H9 (cell line): ENCODE results near the gene RHBDD1. TPM values are rescaled to one million over a fixed set of nuclear protein-coding genes. Genes with fewer than 3 reads are reported as not detected.

Experiments
- DNase-seq: peaks from one replicate; pipeline ENCODE4 v3.0.0-alpha.2; 2017
- H2AFZ ChIP-seq: one replicate; pipeline ENCODE4 v1.6.1; 2013; ENCODE audit warnings: mild to moderate bottlenecking, low read length, control low read depth, moderate library complexity
- H2AK5ac ChIP-seq: 2 replicates; pipeline ENCODE4 v1.6.1; 2013; ENCODE audit warnings: low read length, control low read depth, mixed read lengths; ENCODE audit not compliant: insufficient read length
- H2BK120ac ChIP-seq: one replicate; pipeline ENCODE4 v1.6.1; 2013; ENCODE audit warnings: low read depth, mild to moderate bottlenecking, low read length, control low read depth, inconsistent platforms; ENCODE audit not compliant: poor library complexity, severe bottlenecking
- H2BK12ac ChIP-seq: 2 replicates; pipeline ENCODE4 v1.6.1; 2013; ENCODE audit warnings: low read length, control low read depth, mixed read lengths, low read depth; ENCODE audit not compliant: insufficient read length
- H2BK15ac ChIP-seq: 2 replicates; pipeline ENCODE4 v1.6.1; 2013; ENCODE audit warnings: low read depth, low read length, control low read depth
- H2BK20ac ChIP-seq: one replicate; pipeline ENCODE4 v1.6.1; 2013; ENCODE audit warnings: low read depth, mild to moderate bottlenecking, low read length, control low read depth, inconsistent platforms; ENCODE audit not compliant: poor library complexity, severe bottlenecking
- H2BK5ac ChIP-seq: 2 replicates; pipeline ENCODE4 v1.6.1; 2013; ENCODE audit warnings: low read length, control low read depth, mixed read lengths; ENCODE audit not compliant: insufficient read length
- H3K14ac ChIP-seq: 2 replicates; pipeline ENCODE4 v1.6.1; 2013; ENCODE audit warnings: low read length, control low read depth; ENCODE audit not compliant: insufficient read depth
- H3K18ac ChIP-seq: 2 replicates; pipeline ENCODE4 v1.6.1; 2013; ENCODE audit warnings: low read depth, mild to moderate bottlenecking, mixed read lengths, low read length, control low read depth; ENCODE audit not compliant: insufficient read length
- H3K23ac ChIP-seq: 2 replicates; pipeline ENCODE4 v1.6.1; 2013; ENCODE audit warnings: low read length, control low read depth, mixed read lengths, low read depth; ENCODE audit not compliant: insufficient read length
- H3K23me2 ChIP-seq: 2 replicates; pipeline ENCODE4 v1.6.1; 2013; ENCODE audit warnings: low read depth, mild to moderate bottlenecking, mixed read lengths, low read length, control low read depth; ENCODE audit not compliant: insufficient read length, poor library complexity, severe bottlenecking
- H3K27ac ChIP-seq: 2 replicates; pipeline ENCODE4 v1.5.1; 2013; ENCODE audit warnings: low read length, control low read depth, mixed read lengths, low read depth; ENCODE audit not compliant: insufficient read length
- H3K27me3 ChIP-seq: 2 replicates; pipeline ENCODE4 v1.6.1; 2013; ENCODE audit warnings: low read length, control low read depth, inconsistent platforms; ENCODE audit not compliant: insufficient read depth
- H3K4ac ChIP-seq: 2 replicates; pipeline ENCODE4 v1.6.1; 2013; ENCODE audit warnings: low read depth, mild to moderate bottlenecking, control low read depth, inconsistent platforms, low read length, moderate library complexity
- H3K4me1 ChIP-seq: 2 replicates; pipeline ENCODE4 v1.6.1; 2013; ENCODE audit warnings: low read length, control low read depth, inconsistent platforms; ENCODE audit not compliant: insufficient read depth
- H3K4me2 ChIP-seq: 2 replicates; pipeline ENCODE4 v1.6.1; 2013; ENCODE audit warnings: low read length, control low read depth, mixed read lengths; ENCODE audit not compliant: insufficient read length, insufficient read depth
- H3K56ac ChIP-seq: 2 replicates; pipeline ENCODE4 v1.6.1; 2013; ENCODE audit warnings: low read depth, mild to moderate bottlenecking, mixed read lengths, low read length, control low read depth; ENCODE audit not compliant: insufficient read length
- H3K79me1 ChIP-seq: 2 replicates; pipeline ENCODE4 v1.6.1; 2013; ENCODE audit warnings: low read depth, mild to moderate bottlenecking, moderate library complexity, low read length, control low read depth, inconsistent platforms; ENCODE audit not compliant: insufficient read depth, poor library complexity, severe bottlenecking
- H3K79me2 ChIP-seq: 2 replicates; pipeline ENCODE4 v1.6.1; 2013; ENCODE audit warnings: low read length, control low read depth, inconsistent platforms; ENCODE audit not compliant: insufficient read depth
- H3K9ac ChIP-seq: 2 replicates; pipeline ENCODE4 v1.6.1; 2013; ENCODE audit warnings: low read length, control low read depth, mixed read lengths; ENCODE audit not compliant: insufficient read length; ENCODE audit errors: extremely low read depth
- H3K9me3 ChIP-seq: one replicate; pipeline ENCODE4 v1.6.1; 2013; ENCODE audit warnings: low read depth, low read length, inconsistent platforms; ENCODE audit not compliant: control insufficient read depth
- H3T11ph ChIP-seq: one replicate; pipeline ENCODE4 v1.6.1; 2013; ENCODE audit warnings: mild to moderate bottlenecking, low read length, control low read depth, inconsistent platforms
- H4K20me1 ChIP-seq: one replicate; pipeline ENCODE4 v1.6.1; 2013; ENCODE audit not compliant: control insufficient read depth, insufficient read length, insufficient read depth
- H4K5ac ChIP-seq: 2 replicates; pipeline ENCODE4 v1.6.1; 2013; ENCODE audit warnings: low read depth, mild to moderate bottlenecking, mixed read lengths, low read length, control low read depth; ENCODE audit not compliant: insufficient read length
- H4K8ac ChIP-seq: replicated peaks from 2 replicates; pipeline ENCODE4 v1.6.1; 2013; ENCODE audit warnings: low read length, control low read depth, mixed read lengths, low read depth; ENCODE audit not compliant: insufficient read length
- H4K91ac ChIP-seq: 2 replicates; pipeline ENCODE4 v1.6.1; 2013; ENCODE audit warnings: low read depth, mild to moderate bottlenecking, moderate library complexity, mixed read lengths, low read length, control low read depth; ENCODE audit not compliant: insufficient read length
- H3K27ac Mint-ChIP-seq, 3 experiments: 2 replicates in 2 of 3; 3 replicates in 1 of 3; pipeline ENCODE4 v1.8.0; 2020 to 2021; ENCODE audit warnings: mixed read lengths in 3 of 3, mild to moderate bottlenecking in 1 of 3, moderate library complexity in 1 of 3
- H3K27me3 Mint-ChIP-seq: 2 replicates; pipeline ENCODE4 v1.8.0; 2021; ENCODE audit warnings: low read depth, mild to moderate bottlenecking, moderate library complexity, mixed read lengths
- H3K36me3 Mint-ChIP-seq, 3 experiments: 2 replicates in 2 of 3; 3 replicates in 1 of 3; pipeline ENCODE4 v1.8.0; 2020 to 2021; ENCODE audit warnings: low read depth in 3 of 3, mixed read lengths in 3 of 3; ENCODE audit not compliant: insufficient read depth in 1 of 3
- H3K4me1 Mint-ChIP-seq, 2 experiments: 2 replicates each; pipeline ENCODE4 v1.8.0; 2020; ENCODE audit warnings: mixed read lengths in 2 of 2
- H3K4me3 Mint-ChIP-seq, 2 experiments: 2 replicates in 1 of 2; 3 replicates in 1 of 2; pipeline ENCODE4 v1.8.0; 2020 to 2021; ENCODE audit warnings: mild to moderate bottlenecking in 2 of 2, mixed read lengths in 2 of 2, moderate library complexity in 1 of 2
- H3K9me3 Mint-ChIP-seq, 2 experiments: 2 replicates in 1 of 2; 3 replicates in 1 of 2; pipeline ENCODE4 v1.8.0; 2020; ENCODE audit warnings: mild to moderate bottlenecking in 2 of 2, mixed read lengths in 2 of 2, moderate library complexity in 1 of 2
- WGBS: extraction: QIAGEN DNeasy Blood & Tissue Kit; methylation state at CpG from one replicate; pipeline ENCODE4 v1.1.7; 2013; ENCODE audit warnings: missing lambda C conversion rate, low lambda C conversion rate, mixed read lengths; ENCODE audit not compliant: insufficient read length; ENCODE audit errors: extremely low coverage; 5-methylcytosine and 5-hydroxymethylcytosine counted together
- total RNA-seq: library from RNA; stranded (reverse); gene quantifications from 2 replicates; pipeline ENCODE4 v1.2.1, GENCODE V29; 2021
- TF ChIP-seq, protein P1 (sequence below): fragments of 200-600 bp; sonication (generic); conservative IDR thresholded peaks from 3 replicates; pipeline ENCODE4 v1.8.0; 2021; ENCODE audit warnings: antibody characterized with exemption, mild to moderate bottlenecking

RHBDD1 gene
- total RNA-seq, 1 experiment from 2014 or later: 24.9 TPM

DNA sequence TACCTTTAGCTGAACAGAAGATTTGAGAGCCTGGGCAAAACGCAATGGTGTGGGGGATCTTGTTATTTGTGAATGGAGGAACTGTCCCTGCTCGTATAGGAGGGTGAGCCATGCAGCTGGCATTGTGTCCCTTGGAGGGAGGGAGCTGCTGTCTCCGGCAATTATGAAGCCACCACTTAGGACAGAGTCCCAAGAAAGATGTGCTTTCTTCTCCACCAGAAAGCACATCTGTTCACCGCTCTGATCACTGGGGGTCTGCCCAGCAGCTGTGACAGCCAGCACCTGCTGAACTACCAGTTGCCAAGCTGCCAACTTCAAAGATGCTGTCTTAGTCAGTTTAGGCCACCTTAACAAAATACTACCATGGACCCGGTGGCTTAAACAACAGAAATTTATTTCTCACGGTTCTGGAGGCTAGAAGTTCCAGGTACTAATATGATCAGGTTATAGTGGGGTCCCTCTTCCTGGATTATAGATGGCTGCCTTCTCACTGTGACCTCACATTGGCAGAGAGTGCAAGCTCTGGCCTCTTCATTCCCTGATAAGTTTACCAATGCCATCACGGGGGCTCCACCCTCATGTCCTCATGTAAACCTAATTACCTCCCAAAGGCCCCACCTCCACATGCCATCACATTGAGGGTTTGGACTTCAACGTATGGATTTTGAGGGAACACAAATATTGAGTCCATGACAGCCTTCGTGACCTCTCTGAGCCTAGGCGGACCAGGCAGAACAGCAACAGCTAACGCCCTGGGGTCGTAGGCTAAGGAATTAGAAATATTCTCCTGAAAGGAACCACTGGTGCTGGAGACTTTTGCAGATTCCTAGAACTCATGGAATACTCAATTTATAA, 148.3 kb downstream of the RHBDD1 start:
- Mint-ChIP-seq H3K27me3 (no peaks in the 10 kb centered on the region), H3K36me3 (no peaks in the 10 kb centered on the region), H3K27ac (peak overlapping the region in 1 of 3 experiments; percentile 69; a peak in 1 of 7 replicates), H3K9me3 (no peaks in the 10 kb centered on the region), H3K4me1 (peaks cover 11% of the 10 kb centered on the region in 2 experiments), H3K4me3 (no peak overlapping the region; a peak in 1 of 5 replicates)
- Histone ChIP-seq H3T11ph (no peak overlapping the region), H3K27ac (no peak overlapping the region), H3K27me3 (no peaks in the 10 kb centered on the region), H4K8ac (no peak overlapping the region), H3K4ac (no peak overlapping the region), H3K23me2 (no peaks in the 10 kb centered on the region), H4K91ac (no peak overlapping the region), H3K79me1 (no peaks in the 10 kb centered on the region), H3K18ac (no peak overlapping the region), H3K56ac (no peak overlapping the region), H3K9ac (no peak overlapping the region), H2BK12ac (no peak overlapping the region), H2BK5ac (no peak overlapping the region), H3K23ac (no peak overlapping the region), H2AK5ac (no peak overlapping the region), H2BK120ac (no peak overlapping the region), H2AFZ (no peak overlapping the region), H3K4me2 (no peak overlapping the region), H4K20me1 (no peaks in the 10 kb centered on the region), H2BK20ac (no peak overlapping the region), H3K14ac (no peak overlapping the region), H3K4me1 (peaks cover 4% of the 10 kb centered on the region; the same call in 1 of the 2 replicates), H4K5ac (no peak overlapping the region), H3K79me2 (no peaks in the 10 kb centered on the region), H3K9me3 (no peaks in the 10 kb centered on the region), H2BK15ac (no peak overlapping the region)
- DNase-seq: no peak
- TF ChIP-seq, protein P1, sequence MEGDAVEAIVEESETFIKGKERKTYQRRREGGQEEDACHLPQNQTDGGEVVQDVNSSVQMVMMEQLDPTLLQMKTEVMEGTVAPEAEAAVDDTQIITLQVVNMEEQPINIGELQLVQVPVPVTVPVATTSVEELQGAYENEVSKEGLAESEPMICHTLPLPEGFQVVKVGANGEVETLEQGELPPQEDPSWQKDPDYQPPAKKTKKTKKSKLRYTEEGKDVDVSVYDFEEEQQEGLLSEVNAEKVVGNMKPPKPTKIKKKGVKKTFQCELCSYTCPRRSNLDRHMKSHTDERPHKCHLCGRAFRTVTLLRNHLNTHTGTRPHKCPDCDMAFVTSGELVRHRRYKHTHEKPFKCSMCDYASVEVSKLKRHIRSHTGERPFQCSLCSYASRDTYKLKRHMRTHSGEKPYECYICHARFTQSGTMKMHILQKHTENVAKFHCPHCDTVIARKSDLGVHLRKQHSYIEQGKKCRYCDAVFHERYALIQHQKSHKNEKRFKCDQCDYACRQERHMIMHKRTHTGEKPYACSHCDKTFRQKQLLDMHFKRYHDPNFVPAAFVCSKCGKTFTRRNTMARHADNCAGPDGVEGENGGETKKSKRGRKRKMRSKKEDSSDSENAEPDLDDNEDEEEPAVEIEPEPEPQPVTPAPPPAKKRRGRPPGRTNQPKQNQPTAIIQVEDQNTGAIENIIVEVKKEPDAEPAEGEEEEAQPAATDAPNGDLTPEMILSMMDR: no peak
- no CpG with 5 or more reads among the region's 12 CpGs for WGBS
